HG02852 (cell line): Measurements from ENCODE around the gene EP400.

Experiments
- ATAC-seq: cut with Tn5 transposase; IDR thresholded peaks from one replicate; pipeline ENCODE4 v1.9.1; 2021; ENCODE audit warnings: mild to moderate bottlenecking, moderate library complexity; ENCODE audit not compliant: unreplicated experiment

The EP400 gene

DNA sequence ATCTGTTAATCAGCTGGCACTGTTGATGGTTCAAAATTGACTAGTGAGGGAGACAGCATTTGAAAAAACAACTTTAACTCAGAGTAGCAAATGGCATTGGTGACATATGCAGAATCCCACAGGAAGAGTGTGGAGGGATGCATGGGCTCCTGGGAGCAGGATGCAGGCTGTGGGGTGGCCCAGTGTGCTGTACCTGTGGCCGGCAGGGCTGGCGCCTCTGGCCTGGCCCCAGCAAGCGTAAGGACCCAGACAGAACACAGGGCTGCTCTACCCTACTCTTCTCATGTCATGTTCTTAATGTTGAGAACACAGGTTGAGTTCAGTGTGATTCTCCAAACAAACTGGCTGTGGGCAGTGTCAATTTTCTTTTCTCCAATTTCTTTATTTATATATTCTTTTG, 160.9 kb downstream of the EP400 start:
- ATAC-seq, result no peak

DNA sequence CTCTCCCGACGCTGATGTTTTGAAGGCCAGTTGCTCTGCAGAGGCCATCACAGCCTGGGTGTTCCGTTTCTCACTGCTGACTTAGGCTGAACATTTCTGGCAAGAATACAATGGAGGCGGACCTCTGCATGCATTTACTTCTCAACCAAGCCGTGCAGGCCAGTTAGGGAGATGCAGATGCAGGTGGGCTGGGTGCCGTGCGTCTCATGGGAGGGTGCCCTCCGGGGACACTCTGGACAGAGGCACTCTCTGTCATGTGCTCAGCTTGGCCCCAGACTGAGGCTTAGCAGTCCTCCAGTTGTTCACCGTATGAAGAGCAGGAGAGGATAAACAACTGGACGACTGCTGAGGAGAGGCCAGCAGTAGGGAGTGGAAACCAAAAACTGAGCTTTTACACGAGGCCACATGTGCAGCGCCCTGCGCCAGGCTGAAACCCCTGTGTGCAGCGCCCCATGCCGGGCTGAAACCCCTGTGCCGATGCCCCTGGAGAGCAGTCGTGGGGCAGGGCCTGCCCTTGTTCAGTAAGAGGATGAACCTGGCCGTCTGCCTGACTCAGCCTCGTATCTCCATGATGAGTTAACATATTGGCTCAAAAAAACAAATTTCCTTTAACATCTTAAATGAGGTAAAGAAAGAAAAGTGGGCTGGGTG, 162.0 kb downstream of the EP400 start:
- no peak for ATAC-seq

DNA sequence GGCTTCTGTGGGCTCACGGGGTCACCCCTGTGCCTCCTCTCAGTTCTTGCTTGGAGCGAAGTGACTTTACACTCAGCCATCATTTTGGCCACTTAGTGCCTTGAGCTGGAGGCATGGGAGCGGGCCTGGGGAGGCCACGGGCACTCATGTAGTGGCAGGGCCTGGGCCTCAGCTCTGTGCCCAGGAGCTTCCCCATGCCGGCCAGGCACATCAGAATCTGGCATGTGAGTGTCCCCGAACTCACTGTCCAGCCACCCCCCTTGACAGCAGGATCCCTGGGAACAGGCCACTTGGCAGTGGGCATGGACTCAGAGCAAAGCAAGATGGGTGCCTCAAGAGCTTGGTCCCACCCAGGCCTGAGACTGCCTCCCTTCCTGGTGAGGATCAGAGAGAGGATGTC, 164.9 kb downstream of the EP400 start:
- no peak for ATAC-seq

DNA sequence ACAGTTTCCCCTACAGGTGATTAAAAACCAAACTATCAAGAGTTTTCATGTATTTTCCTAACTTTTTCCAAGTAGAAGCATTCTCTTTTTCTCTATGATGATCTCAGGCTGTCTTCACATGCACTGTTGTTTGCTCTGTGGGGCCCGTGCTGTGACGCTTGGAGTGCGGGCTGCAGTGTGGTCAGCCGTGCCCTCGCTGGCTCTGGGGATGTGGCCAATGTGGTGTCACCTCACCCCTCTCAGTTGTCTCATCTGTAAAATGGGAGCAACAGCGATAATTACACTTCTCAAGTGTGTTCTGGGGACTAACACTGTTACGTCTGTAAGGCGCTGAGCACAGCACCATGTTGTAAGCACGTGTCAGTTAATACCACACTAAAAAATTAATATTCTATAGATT, 165.8 kb downstream of the EP400 start:
- no peak for ATAC-seq

DNA sequence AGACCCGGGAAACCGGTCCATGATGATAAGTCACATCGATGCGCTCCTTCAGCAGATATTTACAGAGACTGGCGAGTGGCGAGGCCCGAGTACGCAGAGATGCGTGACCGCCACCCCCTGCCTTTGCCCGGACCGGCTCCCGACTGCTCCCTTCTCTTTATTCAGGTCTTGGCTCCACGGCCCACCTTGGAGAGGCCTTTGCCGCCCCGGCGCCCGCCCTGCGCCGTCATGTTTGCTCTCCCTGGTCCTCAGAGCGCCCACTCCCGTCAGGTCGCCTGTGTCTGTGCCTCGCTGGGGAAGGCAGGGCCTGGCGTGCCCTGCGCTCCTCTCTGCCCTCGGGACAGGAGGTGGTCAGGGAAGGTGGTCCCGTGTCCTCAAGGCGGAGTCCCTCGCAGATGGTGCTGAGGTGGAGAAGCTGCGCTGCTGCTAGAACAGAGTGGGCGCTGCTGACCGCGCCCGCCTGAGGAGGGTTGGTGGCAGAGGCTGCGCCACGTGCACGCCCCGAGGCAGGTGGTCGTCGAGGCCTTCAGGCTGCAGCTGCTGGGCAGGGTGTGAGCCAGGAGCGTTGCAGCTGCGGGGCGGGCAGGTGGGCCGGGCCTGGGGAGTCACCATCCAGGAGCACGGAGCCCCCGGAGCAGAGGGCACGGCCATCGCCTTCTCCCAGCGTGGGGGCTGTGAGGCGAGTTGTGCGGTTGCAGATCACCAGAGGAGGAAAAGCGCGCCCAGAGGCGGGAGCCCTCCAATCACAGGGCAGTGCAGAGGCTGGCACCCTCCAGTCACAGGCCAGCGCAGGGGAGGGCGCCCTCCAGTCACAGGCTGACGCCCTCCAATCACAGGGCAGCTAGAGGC, 167.2 kb downstream of the EP400 start:
- ATAC-seq, result no peak

DNA sequence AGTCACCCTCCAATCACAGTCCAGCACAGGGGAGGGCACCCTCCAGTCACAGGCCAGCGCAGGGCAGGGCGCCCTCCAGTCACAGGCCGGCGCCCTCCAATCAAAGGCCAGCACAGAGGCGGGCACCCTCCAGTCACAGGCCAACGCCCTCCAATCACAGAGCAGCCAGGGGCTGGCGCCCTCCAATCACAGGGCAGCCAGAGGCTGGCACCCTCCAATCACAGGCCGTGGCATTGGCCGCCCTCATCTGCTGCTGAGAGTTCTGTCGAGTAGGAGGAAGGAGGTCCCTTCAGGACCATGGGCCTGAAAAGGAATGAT, 167.8 kb downstream of the EP400 start:
- ATAC-seq, result no peak

DNA sequence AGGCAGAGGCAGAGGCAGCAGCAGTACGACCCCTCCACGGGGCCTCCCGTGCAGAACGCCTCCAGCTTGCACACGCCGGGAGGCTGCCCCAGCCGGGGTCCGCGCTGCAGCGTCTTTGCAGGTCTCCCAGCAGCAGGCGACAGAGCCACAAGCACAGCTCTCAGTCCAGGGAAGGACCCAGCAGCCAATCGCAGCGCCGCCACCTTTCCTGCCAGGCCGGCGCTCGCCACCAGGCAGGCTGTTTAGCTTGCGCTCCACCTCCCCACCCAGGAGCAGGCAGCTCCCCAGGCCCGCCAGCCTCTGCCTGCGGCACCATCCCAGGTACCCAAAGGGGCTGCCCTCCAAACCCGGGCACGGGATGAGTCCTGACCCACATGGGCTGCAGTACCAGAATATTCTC, 169.1 kb downstream of the EP400 start:
- no peak for ATAC-seq

DNA sequence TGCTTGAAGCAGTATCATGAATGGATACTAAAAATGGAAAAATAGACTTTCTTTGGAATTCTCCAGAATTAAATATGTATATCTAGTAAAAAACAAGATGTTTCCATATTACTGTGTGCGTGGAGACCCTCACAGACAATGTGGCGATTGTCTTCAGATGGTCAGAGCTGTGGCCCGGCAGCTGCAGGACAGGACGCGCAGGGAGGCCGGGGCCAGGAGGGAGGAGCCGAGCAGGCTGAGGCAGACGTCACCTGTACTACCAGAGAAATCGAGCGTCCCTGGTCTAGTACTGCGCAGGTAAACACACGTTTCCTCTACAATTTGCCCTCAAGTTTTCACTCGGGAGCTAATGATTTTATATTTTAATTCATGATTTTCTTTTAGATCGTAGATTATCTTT, 171.5 kb downstream of the EP400 start:
- no peak for ATAC-seq

DNA sequence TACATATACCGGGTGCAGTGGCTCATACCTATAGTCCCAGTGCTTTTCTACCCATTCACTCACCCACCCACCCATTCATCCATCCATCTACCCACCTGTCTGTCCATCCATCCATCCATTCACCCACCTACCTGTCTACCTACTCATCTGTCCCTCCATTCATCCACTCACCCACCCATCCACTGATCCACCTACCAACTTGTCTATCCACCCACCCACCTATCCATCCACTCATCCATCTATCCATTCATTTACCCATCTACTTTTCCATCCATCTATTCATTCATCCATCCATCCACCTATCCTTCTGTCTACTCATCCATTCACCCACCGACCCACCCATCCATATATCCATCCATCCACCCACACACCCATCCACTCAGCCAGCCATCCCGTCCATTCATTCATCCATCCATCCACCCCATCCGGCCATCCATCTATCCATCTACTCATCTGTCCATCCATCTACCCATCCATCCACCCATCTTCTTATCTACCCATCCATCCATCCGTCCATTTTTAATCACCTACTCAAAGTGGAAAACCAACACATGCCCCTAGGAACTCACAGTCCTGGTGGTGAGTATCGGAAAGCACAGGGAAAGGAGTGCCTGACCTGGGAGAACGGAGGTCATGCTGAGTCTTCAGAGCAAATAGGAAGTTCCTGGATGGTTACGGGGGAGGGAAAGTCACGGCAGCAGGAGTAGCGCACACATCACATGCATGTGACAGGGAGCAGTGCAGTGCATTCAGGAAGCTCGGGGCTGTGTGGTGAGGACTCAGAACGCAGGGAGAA, 174.4 kb downstream of the EP400 start:
- ATAC-seq, result no peak

DNA sequence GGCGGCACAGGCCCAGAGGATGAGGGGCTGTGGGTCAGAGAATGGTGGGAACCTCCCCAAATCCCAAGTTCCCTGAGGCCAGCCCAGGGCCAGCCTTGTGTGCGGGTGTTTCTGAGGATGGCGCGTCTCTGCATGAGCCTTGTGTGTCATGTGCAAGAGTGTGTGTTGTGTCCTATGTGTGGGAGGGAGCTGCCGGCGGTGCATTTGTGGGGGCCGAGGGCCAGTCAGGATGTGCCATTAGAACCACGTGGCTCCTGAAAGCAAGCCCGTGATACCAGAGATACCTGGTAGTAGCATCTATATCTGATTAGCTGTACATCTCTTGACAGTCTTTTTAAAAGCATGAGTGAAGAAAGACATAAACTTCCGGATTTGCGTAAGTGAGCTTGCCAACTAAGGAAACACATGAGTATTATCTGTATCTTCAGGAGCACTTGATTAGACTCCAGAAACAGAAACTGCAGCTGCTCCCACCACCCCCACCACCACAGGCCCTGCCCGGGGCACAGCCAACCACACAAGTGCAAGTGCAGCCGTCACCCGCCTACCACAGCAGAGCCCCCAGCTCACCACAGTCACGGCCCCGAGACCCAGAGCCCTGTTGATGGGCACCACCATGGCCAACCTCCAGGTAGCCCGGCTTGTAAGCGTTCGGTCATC, 175.2 kb downstream of the EP400 start:
- no peak for ATAC-seq

DNA sequence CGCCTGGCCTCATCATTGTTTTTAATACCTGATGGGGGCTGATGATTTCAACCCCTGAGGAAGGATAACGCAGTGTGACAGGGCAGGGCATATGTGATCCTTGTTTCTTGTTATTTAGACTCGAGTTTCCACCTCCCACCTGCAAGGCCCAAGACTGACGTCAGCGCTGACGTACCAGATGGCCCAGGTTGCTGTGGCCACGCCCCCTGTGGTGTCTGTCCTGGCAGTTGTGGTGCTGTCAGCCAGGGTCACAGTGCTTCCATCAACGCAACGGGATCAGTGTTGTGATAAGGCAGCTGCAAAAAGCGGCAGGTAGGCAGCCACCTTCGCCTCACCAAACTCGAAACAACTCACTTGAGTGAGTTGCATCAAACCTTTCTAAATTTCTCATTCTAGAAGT, 176.0 kb downstream of the EP400 start:
- no peak for ATAC-seq

DNA sequence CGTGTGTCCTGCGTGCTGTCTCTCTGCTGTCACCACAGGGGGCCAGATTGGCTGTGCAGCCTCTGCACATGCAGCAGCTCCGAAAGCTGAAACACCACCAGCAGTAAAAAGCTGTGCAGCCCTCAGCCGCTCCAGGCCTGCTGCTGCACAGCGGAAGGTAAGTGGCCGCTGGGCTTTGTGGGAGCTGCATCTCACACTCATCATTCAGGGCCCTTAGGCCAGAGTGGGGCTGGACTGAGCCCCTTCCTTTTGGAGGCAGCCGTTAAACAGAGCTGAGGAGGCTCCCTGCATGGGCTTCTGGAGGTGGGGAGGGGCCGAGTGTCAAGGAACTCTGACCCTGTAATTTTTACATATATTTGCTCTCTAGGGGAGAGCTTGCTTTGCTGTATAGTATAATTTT, 177.3 kb downstream of the EP400 start:
- no peak for ATAC-seq

DNA sequence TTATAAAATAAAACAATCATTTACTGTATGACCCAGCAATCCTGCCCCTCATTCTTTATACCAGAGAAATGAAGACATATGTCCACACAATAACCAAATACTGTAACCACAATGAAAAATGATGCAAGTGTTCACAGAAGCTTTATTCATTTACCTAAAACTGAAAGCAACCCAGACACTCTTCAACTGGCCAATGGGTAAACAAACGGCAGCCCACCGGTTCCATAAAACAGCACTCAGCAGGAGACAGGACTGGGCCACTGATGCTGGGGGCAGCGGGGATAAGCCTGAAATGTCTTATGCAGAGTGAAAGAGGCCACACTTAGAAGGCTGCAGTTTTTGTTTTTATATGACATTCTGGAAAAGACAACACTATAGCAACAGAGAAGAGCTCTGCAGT, 179.3 kb downstream of the EP400 start:
- ATAC-seq, result no peak

DNA sequence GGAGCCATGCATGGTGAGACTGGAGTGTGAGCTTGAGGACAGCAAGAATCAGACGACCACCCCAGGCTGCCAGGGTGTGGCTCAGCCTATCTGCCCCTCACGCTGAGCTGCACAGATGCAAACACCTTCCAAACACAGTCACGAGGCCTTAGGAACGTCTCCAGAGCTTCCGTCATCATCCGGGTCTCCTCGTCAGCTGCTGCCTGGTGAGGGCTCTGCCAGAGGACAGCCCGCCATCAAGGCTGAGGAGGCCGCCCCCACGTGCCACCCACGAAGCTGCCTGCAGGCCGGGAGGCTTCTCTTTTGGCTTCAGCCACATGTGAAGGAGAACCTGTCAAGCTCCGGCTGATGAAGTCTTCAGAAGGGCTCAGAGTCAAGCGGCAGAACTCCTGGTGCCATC, 180.9 kb downstream of the EP400 start:
- ATAC-seq, result no peak
